Activated T-cell treated with anti-CD3 and anti-CD28 coated beads, Interleukin-2, amount 50 U/mL, for 24 hours (primary cell): ENCODE data around the gene NPHP4.

Source experiments
- DNase-seq: peaks from one replicate; pipeline ENCODE4 v3.0.0-alpha.2; 2020
- H3K27ac Mint-ChIP-seq: 2 replicates; pipeline ENCODE4 v1.8.0; 2020; ENCODE audit warnings: mild to moderate bottlenecking, mixed read lengths
- H3K27me3 Mint-ChIP-seq: 2 replicates; pipeline ENCODE4 v1.8.0; 2020; ENCODE audit warnings: mixed read lengths
- H3K36me3 Mint-ChIP-seq: 2 replicates; pipeline ENCODE4 v1.8.0; 2020; ENCODE audit warnings: low read depth, mixed read lengths
- H3K4me1 Mint-ChIP-seq: 2 replicates; pipeline ENCODE4 v1.8.0; 2020; ENCODE audit warnings: low read depth, mixed read lengths
- H3K4me3 Mint-ChIP-seq: 2 replicates; pipeline ENCODE4 v1.8.0; 2020; ENCODE audit warnings: mild to moderate bottlenecking, moderate library complexity, mixed read lengths
- H3K9me3 Mint-ChIP-seq: 2 replicates; pipeline ENCODE4 v1.8.0; 2020; ENCODE audit warnings: mixed read lengths

The NPHP4 gene

DNA sequence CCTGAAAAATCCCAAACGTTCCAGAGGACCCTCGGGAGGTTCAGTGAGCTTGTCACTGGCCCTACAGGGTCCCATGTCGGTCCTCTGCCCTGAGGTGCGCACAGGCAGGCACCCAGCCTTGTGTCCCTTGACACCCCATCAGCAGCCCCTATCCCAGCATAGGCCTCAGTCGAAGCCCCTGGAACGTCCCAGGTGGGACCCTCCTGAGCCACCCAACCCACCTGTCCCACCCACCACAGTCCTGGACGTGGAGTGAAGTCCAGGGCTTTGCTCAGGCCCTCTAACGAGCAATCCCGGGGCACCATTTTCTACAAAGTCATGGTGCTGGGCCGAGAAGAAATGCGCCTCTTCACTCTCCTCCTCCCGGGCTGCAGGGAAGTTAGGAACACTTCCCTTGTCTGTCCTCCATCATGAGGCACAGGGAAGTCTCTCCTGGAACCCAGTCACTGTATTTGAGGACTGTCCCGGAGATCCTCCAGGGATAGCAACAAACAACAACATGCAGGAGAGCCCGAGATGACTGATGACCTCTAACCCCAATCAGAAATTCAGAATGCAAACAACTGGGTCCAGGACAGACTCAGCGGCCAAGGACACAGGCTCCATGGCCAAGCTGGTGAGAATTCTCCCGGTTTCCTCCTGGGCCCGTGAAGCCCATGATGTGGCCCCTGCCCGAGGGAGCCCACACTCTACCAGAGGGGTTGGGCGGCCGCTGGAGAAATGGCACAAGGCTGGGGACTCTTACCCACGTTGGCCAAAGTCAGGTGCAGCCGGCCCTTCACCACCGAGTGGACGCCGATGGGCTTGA is 105.5 kb downstream of the NPHP4 start:
- H3K9me3 Mint-ChIP-seq: no peaks in the 10 kb centered on the region
- no peaks in the 10 kb centered on the region for H3K27me3 Mint-ChIP-seq
- H3K4me1 Mint-ChIP-seq: no peaks in the 10 kb centered on the region
- H3K36me3 Mint-ChIP-seq: peaks cover 19% of the 10 kb centered on the region
- H3K27ac Mint-ChIP-seq: no peak overlapping the region
- no peak for DNase-seq
- H3K4me3 Mint-ChIP-seq: no peak overlapping the region

DNA sequence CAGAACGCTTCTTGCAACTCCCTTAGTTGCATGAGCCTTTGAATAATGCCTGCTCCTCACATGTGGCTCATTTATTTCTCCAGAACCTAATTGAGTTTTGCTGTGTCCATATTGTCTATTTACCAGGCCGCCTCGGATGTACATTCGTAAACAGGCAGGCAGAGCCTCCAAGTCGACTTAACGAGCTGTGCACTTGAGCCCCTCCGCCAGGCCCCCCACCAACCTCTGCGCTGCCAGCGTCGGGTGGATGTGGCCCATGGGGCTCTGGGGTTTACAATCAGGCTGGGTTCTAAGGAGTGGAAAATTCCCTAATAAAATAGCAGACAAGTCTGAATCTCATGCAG is 106.1 kb downstream of the NPHP4 start:
- H3K9me3 Mint-ChIP-seq: no peaks in the 10 kb centered on the region
- no peak overlapping the region for H3K4me3 Mint-ChIP-seq
- H3K27me3 Mint-ChIP-seq: no peaks in the 10 kb centered on the region
- H3K36me3 Mint-ChIP-seq: peaks cover 20% of the 10 kb centered on the region
- H3K27ac Mint-ChIP-seq: no peak overlapping the region
- no peak for DNase-seq
- H3K4me1 Mint-ChIP-seq: no peaks in the 10 kb centered on the region

DNA sequence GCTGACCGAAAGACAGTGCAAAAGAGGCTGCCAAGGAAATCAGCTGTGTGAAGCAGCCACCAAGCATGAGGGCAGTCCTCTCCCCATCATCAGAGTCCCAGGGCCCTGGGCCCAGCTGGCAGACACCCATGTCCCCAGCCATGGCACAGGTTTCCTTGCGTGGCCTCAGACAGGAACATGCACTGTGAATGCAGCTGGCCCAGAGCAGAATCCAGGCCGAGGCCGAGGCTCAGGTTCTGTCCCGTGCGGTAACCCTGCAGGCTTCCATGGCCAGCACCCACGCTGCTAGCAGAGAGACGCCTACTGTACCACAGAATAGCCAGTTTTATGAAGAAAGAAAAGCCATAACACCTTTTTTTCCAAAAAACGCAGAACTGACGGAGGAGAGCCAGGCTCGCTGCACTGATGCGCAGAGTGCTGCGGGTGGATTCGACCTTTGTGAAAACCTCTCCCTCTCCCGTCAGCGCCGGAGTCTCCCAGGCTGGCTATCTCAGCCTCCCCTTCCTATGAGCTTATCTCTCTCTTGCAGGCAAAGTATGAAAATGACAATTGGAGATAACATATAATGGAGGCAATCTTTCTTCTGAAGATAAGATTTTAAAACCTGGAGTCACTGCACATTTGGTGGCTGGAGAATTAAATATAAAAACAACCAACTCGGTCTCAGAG is 106.6 kb downstream of the NPHP4 start:
- Mint-ChIP-seq H3K27me3 (no peaks in the 10 kb centered on the region), H3K27ac (no peak overlapping the region), H3K4me3 (no peak overlapping the region), H3K36me3 (peaks cover 23% of the 10 kb centered on the region), H3K9me3 (no peaks in the 10 kb centered on the region), H3K4me1 (no peaks in the 10 kb centered on the region)
- DNase-seq: no peak

DNA sequence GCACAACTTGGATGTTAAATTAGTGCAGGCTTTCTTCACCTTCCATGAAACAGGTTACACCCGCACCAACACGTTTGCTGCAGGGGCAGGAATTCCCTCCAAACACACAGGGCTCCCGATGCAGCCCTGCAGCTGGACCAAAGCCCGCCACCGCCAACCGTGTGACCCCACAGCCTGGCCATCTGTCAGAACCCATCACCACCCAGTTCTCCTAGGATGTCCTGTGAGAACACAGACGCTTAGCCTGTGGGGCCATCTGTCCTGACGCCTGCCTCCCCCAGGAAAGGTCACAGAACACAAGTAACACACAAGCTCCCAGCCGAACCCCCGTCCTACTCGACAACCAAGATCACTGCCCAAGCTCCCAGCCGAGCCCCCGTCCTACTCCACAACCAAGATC is 108.1 kb downstream of the NPHP4 start:
- Mint-ChIP-seq H3K27me3 (no peaks in the 10 kb centered on the region), H3K36me3 (peaks cover 32% of the 10 kb centered on the region), H3K4me1 (no peaks in the 10 kb centered on the region)

DNA sequence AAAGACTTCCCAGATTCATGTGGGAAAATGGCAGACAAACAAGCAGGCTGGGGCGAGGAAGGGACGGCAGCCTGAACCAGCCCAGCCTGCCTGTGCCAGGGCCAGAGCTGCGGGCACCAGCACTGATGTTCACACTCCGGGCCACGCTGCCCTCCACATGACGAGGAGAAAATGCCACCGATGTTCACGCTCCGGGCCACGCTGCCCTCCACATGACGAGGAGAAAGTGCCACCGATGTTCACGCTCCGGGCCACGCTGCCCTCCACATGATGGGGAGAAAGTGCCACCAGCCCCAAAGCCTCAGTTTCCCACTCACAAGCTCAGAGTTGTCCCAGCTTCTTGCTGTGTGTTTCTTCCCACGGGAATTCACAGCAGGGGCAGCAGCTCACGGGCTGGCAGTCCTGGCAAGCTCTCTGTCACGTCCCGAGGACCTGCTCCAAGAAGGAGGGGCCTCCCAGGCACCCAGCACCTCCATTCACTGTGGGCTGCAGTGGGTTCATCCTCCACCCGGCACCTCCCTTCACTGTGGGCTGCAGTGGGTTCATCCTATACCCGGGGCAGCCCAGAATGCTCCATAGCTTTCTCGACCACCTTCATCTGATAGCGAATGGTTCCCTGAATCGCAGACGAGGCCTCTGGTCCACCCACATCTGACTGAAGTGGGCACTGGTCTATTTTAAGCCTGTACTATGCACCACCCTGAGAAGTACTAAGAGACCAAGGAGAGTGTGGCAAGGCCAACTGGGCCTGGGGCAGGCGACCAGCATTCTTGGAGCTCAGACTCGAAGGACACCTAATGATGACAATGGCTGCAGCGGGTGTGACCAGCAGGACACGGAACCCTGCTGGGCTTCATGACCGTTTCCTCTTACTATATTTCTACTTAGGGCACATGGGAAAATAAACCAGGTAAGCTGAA is 108.8 kb downstream of the NPHP4 start:
- peaks cover 35% of the 10 kb centered on the region for H3K36me3 Mint-ChIP-seq
- H3K9me3 Mint-ChIP-seq: no peaks in the 10 kb centered on the region
- H3K4me1 Mint-ChIP-seq: no peaks in the 10 kb centered on the region
- no peak overlapping the region for H3K4me3 Mint-ChIP-seq
- DNase-seq: no peak
- no peaks in the 10 kb centered on the region for H3K27me3 Mint-ChIP-seq
- no peak overlapping the region for H3K27ac Mint-ChIP-seq

More for the DNA sequence above, 108.1 kb downstream of the NPHP4 start:
- H3K4me3 Mint-ChIP-seq: no peak overlapping the region
- no peak for DNase-seq
- H3K9me3 Mint-ChIP-seq: no peaks in the 10 kb centered on the region
- H3K27ac Mint-ChIP-seq: no peak overlapping the region

DNA sequence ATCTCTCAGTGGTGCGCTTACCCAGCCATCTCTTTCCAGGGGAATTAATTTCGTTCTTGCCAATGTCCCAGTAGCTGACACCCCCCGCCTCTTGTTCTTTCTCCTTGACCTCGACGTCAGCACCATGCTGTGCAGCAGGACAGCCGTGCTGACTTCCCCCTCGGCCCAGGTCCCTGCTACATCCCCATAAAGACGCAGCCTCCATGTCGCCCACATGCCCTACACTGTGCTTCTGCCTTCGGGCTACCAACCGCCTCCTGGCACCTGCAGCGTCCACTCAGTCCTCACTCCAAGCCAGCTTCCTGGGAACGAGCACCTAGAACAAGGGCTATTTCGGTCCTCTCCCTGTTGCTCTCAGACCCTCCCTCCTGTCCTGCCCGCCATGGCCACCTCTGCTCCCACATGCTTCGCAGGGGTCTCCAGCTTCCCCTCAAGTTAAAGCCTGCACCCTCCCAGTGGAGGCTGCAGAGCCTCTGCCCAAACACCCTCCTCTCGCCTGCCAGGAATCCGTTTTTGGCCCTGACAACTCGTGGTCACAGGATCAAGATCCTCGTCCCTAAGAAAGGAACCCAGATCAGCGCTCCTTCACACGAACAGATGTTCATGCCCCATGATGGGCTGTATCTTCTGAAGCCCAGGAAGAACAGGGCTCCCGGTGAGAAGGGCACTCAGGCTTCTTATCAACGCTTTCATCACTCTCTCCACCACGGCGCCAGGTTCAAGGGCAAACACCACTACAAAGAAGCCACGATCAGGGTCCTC is 109.7 kb downstream of the NPHP4 start:
- H3K27me3 Mint-ChIP-seq: no peaks in the 10 kb centered on the region

DNA sequence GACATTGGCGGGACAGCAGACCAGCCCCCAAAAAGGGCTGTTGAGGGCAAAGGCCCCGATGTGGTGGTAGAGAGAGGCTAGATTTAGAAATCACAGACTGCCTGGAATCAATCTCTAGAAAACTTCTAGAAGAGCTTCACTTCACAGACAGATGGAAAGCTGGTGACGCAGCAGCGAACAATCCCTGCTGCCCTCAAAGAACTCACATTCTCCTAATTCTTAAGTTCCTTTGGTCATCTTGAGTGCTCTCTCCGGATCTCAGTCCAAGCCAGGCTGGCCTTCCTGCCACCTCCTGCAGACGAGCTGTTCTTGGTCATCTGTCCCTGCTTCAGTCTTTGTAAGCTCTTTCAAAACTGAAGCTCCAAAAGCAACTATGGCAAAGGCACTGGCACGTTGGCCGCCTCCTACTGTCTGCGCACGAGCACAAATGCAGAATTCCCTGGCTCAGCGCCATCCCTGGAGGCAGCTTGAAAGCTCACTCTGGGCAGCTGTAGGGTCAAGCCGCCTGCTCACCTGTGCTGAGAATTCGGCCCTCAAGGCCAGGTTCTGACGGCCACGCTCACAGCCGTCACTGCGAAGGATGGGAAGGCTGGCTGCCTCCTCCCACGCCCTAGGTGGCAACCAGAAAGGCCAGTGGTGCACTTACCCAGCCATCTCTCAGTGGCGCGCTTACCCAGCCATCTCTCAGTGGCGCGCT is 110.6 kb downstream of the NPHP4 start:
- H3K27me3 Mint-ChIP-seq: no peaks in the 10 kb centered on the region
- H3K4me3 Mint-ChIP-seq: no peak overlapping the region
- H3K9me3 Mint-ChIP-seq: no peaks in the 10 kb centered on the region
- DNase-seq: no peak
- no peaks in the 10 kb centered on the region for H3K4me1 Mint-ChIP-seq
- no peak overlapping the region for H3K27ac Mint-ChIP-seq
- H3K36me3 Mint-ChIP-seq: peaks cover 29% of the 10 kb centered on the region

More for the DNA sequence above, 109.7 kb downstream of the NPHP4 start:
- no peak for DNase-seq
- H3K4me3 Mint-ChIP-seq: no peak overlapping the region
- no peak overlapping the region for H3K27ac Mint-ChIP-seq
- H3K4me1 Mint-ChIP-seq: no peaks in the 10 kb centered on the region
- peaks cover 35% of the 10 kb centered on the region for H3K36me3 Mint-ChIP-seq
- H3K9me3 Mint-ChIP-seq: no peaks in the 10 kb centered on the region

DNA sequence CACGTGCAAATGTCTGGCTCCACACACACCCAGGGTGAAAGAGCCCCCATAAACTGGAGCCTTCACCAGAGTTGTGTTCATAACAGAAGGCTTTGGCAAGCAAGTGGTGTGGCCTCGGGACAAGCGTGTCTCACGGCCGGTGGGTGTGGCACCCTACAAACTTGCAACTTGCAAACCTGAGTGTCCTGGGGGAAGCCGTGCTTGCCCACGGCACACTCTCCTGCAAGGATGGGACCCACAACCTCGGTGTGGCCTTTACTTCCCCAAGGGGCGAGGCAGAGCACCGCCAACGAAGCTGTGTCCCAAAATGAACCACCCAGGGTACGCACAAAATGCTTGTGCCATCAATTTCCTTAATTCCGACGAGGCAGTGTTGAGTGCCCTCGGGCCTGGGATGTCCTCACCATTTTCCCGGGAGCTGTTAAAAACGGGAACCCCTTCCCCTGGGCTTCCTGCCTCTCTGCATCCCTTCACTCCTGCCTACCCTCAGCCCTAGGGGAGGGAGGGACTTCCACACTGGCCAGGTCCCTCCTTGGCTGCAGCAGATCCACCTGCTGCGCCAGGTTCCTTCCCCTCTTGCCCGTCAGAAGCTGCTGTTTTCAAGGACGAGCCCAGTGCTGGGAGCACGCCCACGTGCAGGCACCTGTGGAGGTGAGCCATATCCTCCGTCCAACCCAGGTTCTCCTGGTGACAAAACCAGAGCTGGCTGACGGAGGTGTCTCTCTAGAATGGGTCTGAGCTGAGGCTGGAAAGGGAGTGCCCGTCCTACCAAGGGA is 111.4 kb downstream of the NPHP4 start:
- Mint-ChIP-seq H3K4me3 (no peak overlapping the region), H3K27ac (no peak overlapping the region)

DNA sequence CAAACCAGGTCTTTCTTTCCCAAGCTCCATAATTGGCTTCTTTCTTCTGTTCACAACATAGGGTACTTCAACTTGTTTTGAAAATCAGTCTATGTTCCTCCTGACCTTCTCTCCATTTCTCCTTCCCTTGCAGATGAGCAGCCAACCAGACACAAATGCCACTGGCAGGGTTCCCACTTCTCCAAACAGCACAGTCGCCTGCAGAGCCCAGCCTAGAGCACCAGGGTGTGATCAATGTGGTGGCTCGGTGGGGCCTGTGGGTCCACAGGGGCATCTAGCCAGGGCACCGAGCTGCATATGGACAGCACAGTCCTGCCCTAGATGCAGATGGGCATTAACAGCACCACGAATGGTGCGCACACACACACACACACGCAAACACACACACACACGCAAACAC is 112.8 kb downstream of the NPHP4 start:
- Mint-ChIP-seq H3K27me3 (no peaks in the 10 kb centered on the region), H3K4me1 (no peaks in the 10 kb centered on the region), H3K27ac (no peak overlapping the region), H3K4me3 (no peak overlapping the region), H3K36me3 (peaks cover 39% of the 10 kb centered on the region), H3K9me3 (no peaks in the 10 kb centered on the region)
- DNase-seq: no peak

More for the DNA sequence above, 111.4 kb downstream of the NPHP4 start:
- no peak for DNase-seq
- no peaks in the 10 kb centered on the region for H3K27me3 Mint-ChIP-seq
- no peaks in the 10 kb centered on the region for H3K9me3 Mint-ChIP-seq
- H3K4me1 Mint-ChIP-seq: no peaks in the 10 kb centered on the region
- H3K36me3 Mint-ChIP-seq: peaks cover 27% of the 10 kb centered on the region

DNA sequence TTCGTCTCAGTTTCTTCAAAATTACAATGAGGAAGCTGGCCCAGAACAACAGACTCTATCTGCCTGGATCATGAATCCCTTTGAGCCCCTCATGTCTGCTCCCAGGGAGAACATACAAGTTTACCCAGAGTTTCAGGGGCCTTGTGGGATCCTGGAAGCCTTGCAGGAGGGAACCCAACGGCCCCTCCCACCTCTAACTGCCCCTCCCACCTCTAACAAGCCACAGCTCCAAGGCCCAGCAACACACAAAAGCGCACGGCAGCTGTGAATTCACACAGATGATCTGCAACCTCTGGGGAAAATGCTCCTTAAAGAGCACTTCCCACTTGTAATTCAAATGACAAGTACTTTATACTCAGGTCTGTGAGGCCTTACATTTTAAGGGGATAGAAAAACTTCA is 113.3 kb downstream of the NPHP4 start:
- DNase-seq: no peak
- no peak overlapping the region for H3K27ac Mint-ChIP-seq
- H3K4me1 Mint-ChIP-seq: no peaks in the 10 kb centered on the region
- peaks cover 43% of the 10 kb centered on the region for H3K36me3 Mint-ChIP-seq
- H3K4me3 Mint-ChIP-seq: no peak overlapping the region
- no peaks in the 10 kb centered on the region for H3K27me3 Mint-ChIP-seq
- H3K9me3 Mint-ChIP-seq: no peaks in the 10 kb centered on the region

DNA sequence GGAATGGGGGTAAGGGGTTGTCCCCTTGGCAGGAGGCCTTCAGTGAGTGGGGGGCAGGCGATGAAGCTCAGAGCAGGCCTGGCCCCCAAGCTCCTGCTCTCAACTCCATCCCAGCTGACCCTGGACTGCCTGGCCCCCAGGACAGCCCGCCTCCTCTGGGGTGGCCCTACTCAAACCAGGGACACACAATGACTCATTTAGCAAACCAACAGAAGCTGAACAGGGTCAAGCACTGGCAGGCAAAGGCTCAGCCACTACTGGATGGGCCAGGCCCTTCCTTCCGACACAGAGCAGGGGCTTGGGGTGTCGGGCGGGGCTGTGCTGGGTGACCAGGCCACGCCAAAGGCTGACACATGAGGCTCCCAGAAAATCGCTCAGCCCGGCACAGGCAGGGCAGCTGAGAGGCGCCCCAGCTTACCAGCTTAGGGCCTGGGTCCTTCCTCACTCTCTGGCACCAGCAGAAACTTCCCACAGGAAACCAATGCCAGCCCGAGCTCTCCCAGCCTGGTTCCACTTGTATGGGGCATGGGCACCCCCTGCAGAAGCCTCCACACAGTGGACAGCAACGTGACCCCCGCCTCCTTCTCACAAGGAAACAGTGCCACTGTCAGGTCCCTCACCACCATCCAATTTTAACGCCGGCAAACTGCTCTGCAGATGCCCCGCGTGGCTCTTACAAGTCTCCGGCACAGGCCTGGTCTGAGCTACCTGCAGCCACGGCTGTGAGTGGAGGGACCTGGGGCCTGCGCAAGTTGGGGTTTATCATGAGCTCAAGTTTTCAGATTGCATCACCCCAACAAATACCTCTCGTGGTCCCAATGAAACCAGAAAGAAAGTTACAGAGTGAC is 114.3 kb downstream of the NPHP4 start:
- H3K27me3 Mint-ChIP-seq: no peaks in the 10 kb centered on the region
- no peaks in the 10 kb centered on the region for H3K4me1 Mint-ChIP-seq
- no peak for DNase-seq
- no peak overlapping the region for H3K27ac Mint-ChIP-seq
- H3K36me3 Mint-ChIP-seq: peaks cover 50% of the 10 kb centered on the region
- no peak overlapping the region for H3K4me3 Mint-ChIP-seq
- no peaks in the 10 kb centered on the region for H3K9me3 Mint-ChIP-seq

DNA sequence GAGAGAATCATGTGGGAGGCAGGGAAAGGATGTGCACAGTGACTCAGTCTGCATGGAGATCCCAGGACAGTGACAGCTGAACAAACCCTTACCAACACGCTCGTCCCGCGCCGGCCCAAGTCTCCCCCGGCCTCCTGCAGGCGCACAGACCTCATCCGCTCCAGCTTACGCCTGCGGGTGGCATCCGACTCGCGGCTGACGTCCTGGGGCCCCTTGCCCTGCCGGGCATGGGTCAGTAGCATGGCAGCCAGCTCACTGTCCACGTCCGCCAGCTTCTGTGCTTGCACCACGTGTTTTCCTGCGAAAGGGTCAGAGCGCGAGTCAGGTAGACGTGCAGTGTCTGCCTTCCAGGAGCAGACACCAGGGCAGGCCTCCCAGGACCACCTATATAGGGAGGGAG is 115.2 kb downstream of the NPHP4 start:
- no peaks in the 10 kb centered on the region for H3K9me3 Mint-ChIP-seq
- H3K4me1 Mint-ChIP-seq: no peaks in the 10 kb centered on the region
- peaks cover 51% of the 10 kb centered on the region for H3K36me3 Mint-ChIP-seq
- H3K4me3 Mint-ChIP-seq: no peak overlapping the region
- H3K27me3 Mint-ChIP-seq: no peaks in the 10 kb centered on the region
- no peak for DNase-seq
- H3K27ac Mint-ChIP-seq: no peak overlapping the region
